CD4-positive, alpha-beta T cell treated with Interleukin-1 beta for 1 hour (primary cell): ENCODE measurements around the gene GSK3A.

Experiments
- DNase-seq, 2 donors: peaks; one replicate each; pipeline ENCODE4 v3.0.0-alpha.2; 2020 to 2022

The GSK3A gene

GRCh38 chr19:42220751-42221097 is 21.7 kb downstream of the GSK3A start:
- no peak for DNase-seq

- peak; percentile 98 for DNase-seq
Measured at GRCh38 chr19:42219812-42220750, 22.3 kb downstream of the GSK3A start, which contains the start of gene ZNF526. ZNF526 (plus strand) TSS chr19:42220312; CDS start chr19:42224404, 4,092 bp downstream.

GRCh38 chr19:42217520-42218437 is 24.6 kb downstream of the GSK3A start, which contains the start of gene DEDD2:
DEDD2 (minus strand) TSS chr19:42217677; CDS start chr19:42217007, 670 bp downstream.
- peak; percentile 100 for DNase-seq

GRCh38 chr19:42216653-42217519 is 25.5 kb downstream of the GSK3A start:
- DNase-seq = peak in 1 of 2 donors; percentile 25

GRCh38 chr19:42214810-42215485 is 27.5 kb downstream of the GSK3A start:
- no peak for DNase-seq

GRCh38 chr19:42212886-42213285 is 29.5 kb downstream of the GSK3A start:
- DNase-seq = no peak

- DNase-seq = no peak
Measured at GRCh38 chr19:42208612-42209011, 33.8 kb downstream of the GSK3A start.

GRCh38 chr19:42207767-42208271 is 34.6 kb downstream of the GSK3A start:
- peak in 1 of 2 donors; percentile 55 for DNase-seq

- no peak for DNase-seq
Measured at GRCh38 chr19:42206871-42207755, 35.3 kb downstream of the GSK3A start.

GRCh38 chr19:42204664-42205063 is 37.7 kb downstream of the GSK3A start:
- no peak for DNase-seq

- DNase-seq = no peak
Measured at GRCh38 chr19:42203700-42204099, 38.7 kb downstream of the GSK3A start.

GRCh38 chr19:42202290-42202880 is 40.0 kb downstream of the GSK3A start:
- DNase-seq = no peak

- DNase-seq = peak; percentile 74 to 85
Measured at GRCh38 chr19:42201489-42202289, 40.7 kb downstream of the GSK3A start.

GRCh38 chr19:42200116-42200715 is 42.2 kb downstream of the GSK3A start:
- DNase-seq = no peak

- peak; percentile 71 to 77 for DNase-seq
Measured at GRCh38 chr19:42199440-42200115, 42.8 kb downstream of the GSK3A start.

GRCh38 chr19:42198676-42199439 is 43.5 kb downstream of the GSK3A start:
- peak; percentile 79 to 85 for DNase-seq

- DNase-seq = peak in 1 of 2 donors; percentile 40
Measured at GRCh38 chr19:42197375-42197817, 45.0 kb downstream of the GSK3A start.
